ENCODE data around the gene PRRT1.

The PRRT1 gene

GRCh38 chr6:32112431-32112980 lies 39.2 kb downstream of the PRRT1 start:
- POLR2A ChIA-PET: no interaction called here
- CTCF ChIA-PET: no interaction called here
- no peak for TF ChIP-seq ZNF384 (IDR thresholded peaks at IDR 0.05)
- no peak for DNase-seq (ENCODE audit: extremely low spot score)

DNA sequence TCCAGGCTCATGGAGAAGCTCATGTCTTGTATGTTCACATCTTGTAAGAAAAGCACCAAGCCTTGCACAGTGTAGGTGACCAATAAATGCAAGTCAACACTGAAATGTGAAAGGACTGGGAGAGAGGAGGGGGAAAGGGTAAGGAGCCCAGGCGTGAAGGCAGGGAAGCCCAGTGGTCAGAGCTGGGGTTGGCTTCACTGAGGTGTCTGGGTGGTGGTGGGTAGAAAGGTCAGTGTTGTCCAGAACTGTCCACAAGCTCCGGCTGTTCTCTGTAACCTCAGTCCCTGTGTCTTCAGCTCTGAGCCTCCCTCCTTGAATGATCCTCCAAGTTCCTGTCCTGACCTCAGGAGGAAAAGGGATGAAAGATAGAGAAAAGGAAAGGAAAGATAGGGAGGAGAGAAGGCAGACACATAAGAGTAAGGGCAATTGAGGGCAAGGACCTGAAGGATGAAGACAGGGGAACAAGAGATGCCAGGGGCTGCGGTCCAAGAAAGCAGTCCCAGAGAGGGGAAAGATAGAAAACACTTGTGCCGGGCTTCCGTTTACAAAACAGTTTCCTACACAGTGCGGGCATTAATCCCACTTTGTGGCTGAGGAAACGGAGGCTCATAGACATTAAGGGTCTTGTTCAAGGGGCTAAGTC lies 40.2 kb downstream of the PRRT1 start:
- TF ChIP-seq SP1 (IDR thresholded peaks at IDR 0.05): no peak
- no peak for TF ChIP-seq LEF1 (IDR thresholded peaks at IDR 0.05; ENCODE audit: borderline replicate concordance)
- POLR2A ChIA-PET: no interaction called here
- CTCF ChIA-PET: interaction anchor here (1.0 kb wide), 1 partner anchor 84 kb away, joined by 3 read pairs; no protein-coding TSS in a partner anchor
- DNase-seq (ENCODE audit: extremely low spot score): no peak

DNA sequence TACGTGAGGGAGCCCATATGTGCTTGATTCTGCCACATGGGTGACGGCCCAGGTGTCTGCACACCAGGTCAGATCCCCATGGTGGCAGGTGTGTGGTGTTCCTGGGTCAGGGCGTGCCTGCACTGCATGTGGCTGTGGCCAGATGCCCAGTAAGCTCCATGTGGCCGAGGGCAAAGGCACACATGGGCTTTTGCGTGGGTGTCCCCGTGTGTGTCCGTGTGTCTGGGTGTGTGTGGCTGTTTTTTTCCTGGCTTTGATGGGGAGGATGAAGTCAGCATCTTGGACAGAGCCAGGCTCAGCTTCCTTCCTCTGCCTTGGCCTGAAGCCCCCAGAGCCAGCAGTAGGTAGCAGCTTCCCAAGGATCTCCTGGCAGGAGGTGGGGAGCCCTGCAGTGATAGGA lies 41.1 kb downstream of the PRRT1 start:
- TF ChIP-seq SUZ12 (IDR thresholded peaks at IDR 0.05): no peak
- DNase-seq (ENCODE audit: extremely low spot score): no peak
- CTCF ChIA-PET: interaction anchor here (0.9 to 2.6 kb wide), 3 partner anchors 8 to 85 kb away, joined by 3 to 14 read pairs (median 4); no protein-coding TSS in a partner anchor
- POLR2A ChIA-PET: interaction anchor here (0.7 to 1.4 kb wide), 2 partner anchors 18 to 85 kb away, joined by 3 to 7 read pairs; partner anchors contain the start of gene ATF6B

- ChIA-PET CTCF (interaction anchor here (0.9 to 2.6 kb wide), 2 partner anchors 9 kb away, joined by 4 to 14 read pairs; no protein-coding TSS in a partner anchor), POLR2A (interaction anchor here (1.4 kb wide), 1 partner anchor 19 kb away, joined by 7 read pairs; the partner anchor contains the start of gene ATF6B)
- DNase-seq (ENCODE audit: extremely low spot score): no peak
- TF ChIP-seq FOXM1 (IDR thresholded peaks at IDR 0.05; ENCODE audit: borderline replicate concordance): no peak
- no peak for TF ChIP-seq FOXK2 (IDR thresholded peaks at IDR 0.05)
- no peak for TF ChIP-seq HDGF (IDR thresholded peaks at IDR 0.05; ENCODE audit: borderline replicate concordance)
- TF ChIP-seq ARNT (IDR thresholded peaks at IDR 0.05): no peak
- no peak for TF ChIP-seq FOXA1 (IDR thresholded peaks at IDR 0.05)
- no peak for TF ChIP-seq NFRKB (IDR thresholded peaks at IDR 0.05)
- no peak for TF ChIP-seq SP1 (IDR thresholded peaks at IDR 0.05)
- TF ChIP-seq LEF1 (IDR thresholded peaks at IDR 0.05; ENCODE audit: borderline replicate concordance): no peak
- TF ChIP-seq ELF4 (IDR thresholded peaks at IDR 0.05): no peak
- no peak for TF ChIP-seq SUZ12 (IDR thresholded peaks at IDR 0.05)
Measured at GRCh38 chr6:32109765-32110160, 42.0 kb downstream of the PRRT1 start.

DNA sequence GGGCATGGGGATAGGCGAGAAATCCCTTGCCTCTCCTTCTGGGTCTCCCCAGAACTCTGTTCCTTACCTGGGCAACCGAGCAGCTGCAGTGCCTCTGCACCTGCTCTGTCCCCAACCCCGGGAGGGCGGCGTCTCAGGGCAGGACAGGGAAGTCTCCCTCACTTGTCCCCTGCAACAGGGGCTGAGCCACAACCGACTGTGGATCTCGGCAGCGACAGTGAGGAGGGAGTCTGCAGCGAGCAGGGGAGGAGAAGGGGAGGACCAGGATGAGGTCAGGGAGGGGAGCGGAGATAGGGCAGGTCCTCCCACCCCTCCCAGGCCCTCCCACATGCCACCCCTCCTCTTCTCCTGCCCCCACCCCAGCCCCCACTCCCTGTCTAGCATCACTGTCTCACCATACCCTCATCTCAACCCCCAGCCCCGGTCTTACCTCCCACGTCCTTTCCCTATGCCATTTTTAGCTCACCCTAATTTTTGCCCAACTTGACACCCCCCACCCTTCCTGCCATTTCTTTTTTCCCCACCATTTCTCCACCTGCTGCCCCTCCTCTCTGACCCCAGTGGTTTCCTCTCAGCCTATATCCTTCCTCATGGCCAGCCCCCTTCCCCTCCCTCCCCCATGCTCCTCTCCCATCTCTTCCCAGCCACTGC lies 42.5 kb downstream of the PRRT1 start, which contains the start of gene TNXB:
Gene TNXB (minus strand): TSS at position 225 of the 651 bp plus-strand sequence. CDS start 11,140 bp downstream, outside the sequence.
- ChIA-PET CTCF (interaction anchor here (2.6 kb wide), 1 partner anchor 9 kb away, joined by 14 read pairs; no protein-coding TSS in a partner anchor), POLR2A (interaction anchor here (1.4 kb wide), 1 partner anchor 19 kb away, joined by 7 read pairs; the partner anchor contains the start of gene ATF6B)
- no peak for TF ChIP-seq L3MBTL2 (conservative IDR thresholded peaks at IDR 0.05)
- TF ChIP-seq ELF4 (IDR thresholded peaks at IDR 0.05): no peak
- no peak for TF ChIP-seq BHLHE40 (IDR thresholded peaks at IDR 0.05; ENCODE audit: borderline replicate concordance)
- no peak for TF ChIP-seq CTBP1 (IDR thresholded peaks at IDR 0.05; ENCODE audit: borderline replicate concordance)
- TF ChIP-seq SP1 (IDR thresholded peaks at IDR 0.05): no peak
- no peak for TF ChIP-seq HDGF (IDR thresholded peaks at IDR 0.05; ENCODE audit: borderline replicate concordance)
- TF ChIP-seq NFRKB (IDR thresholded peaks at IDR 0.05): no peak
- TF ChIP-seq SUZ12 (IDR thresholded peaks at IDR 0.05): no peak
- no peak for TF ChIP-seq FOXM1 (IDR thresholded peaks at IDR 0.05; ENCODE audit: borderline replicate concordance)
- TF ChIP-seq ARNT (IDR thresholded peaks at IDR 0.05): no peak
- no peak for TF ChIP-seq LEF1 (IDR thresholded peaks at IDR 0.05; ENCODE audit: borderline replicate concordance)
- TF ChIP-seq FOXA1 (IDR thresholded peaks at IDR 0.05): no peak
- no peak for TF ChIP-seq PKNOX1 (IDR thresholded peaks at IDR 0.05)
- no peak for TF ChIP-seq FOXK2 (IDR thresholded peaks at IDR 0.05)
- no peak for TF ChIP-seq TARDBP (IDR thresholded peaks at IDR 0.05)
- no peak for DNase-seq (ENCODE audit: extremely low spot score)

DNA sequence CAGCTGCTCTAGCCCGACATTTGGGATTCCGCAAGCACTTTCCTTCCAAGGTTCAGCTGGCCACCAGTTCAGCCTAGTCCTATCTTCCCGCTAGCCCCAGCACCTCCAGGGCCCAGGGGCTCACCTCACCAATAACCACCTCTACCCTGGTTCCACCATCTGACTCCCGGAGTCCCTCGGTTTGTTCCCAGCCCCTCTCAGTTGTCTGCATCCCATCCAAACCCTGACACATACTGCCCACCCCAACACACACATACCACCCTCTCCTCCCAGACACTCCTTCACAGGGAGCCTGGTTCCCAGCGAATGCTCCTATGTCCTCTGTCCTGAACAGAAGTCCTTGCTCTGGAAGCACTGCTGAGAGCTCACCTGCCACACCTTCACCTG lies 43.0 kb downstream of the PRRT1 start:
- no peak for DNase-seq (ENCODE audit: extremely low spot score)
- ChIA-PET CTCF (interaction anchor here (2.6 kb wide), 1 partner anchor 10 kb away, joined by 14 read pairs; no protein-coding TSS in a partner anchor), POLR2A (no interaction called here)
- TF ChIP-seq ELF4 (IDR thresholded peaks at IDR 0.05): no peak

GRCh38 chr6:32108094-32108627 lies 43.6 kb downstream of the PRRT1 start:
- no peak for TF ChIP-seq NFRKB (IDR thresholded peaks at IDR 0.05)
- no peak for TF ChIP-seq ELF4 (IDR thresholded peaks at IDR 0.05)
- no peak for TF ChIP-seq ZNF384 (IDR thresholded peaks at IDR 0.05)
- TF ChIP-seq CTBP1 (IDR thresholded peaks at IDR 0.05; ENCODE audit: borderline replicate concordance): no peak
- TF ChIP-seq PKNOX1 (IDR thresholded peaks at IDR 0.05): no peak
- TF ChIP-seq HDGF (IDR thresholded peaks at IDR 0.05; ENCODE audit: borderline replicate concordance): no peak
- TF ChIP-seq L3MBTL2 (conservative IDR thresholded peaks at IDR 0.05): no peak
- TF ChIP-seq SP1 (IDR thresholded peaks at IDR 0.05): no peak
- TF ChIP-seq ARNT (IDR thresholded peaks at IDR 0.05): no peak
- no peak for TF ChIP-seq BHLHE40 (IDR thresholded peaks at IDR 0.05; ENCODE audit: borderline replicate concordance)
- TF ChIP-seq LEF1 (IDR thresholded peaks at IDR 0.05; ENCODE audit: borderline replicate concordance): no peak
- no peak for TF ChIP-seq FOXK2 (IDR thresholded peaks at IDR 0.05)
- TF ChIP-seq TARDBP (IDR thresholded peaks at IDR 0.05): no peak
- TF ChIP-seq FOXA1 (IDR thresholded peaks at IDR 0.05): no peak
- TF ChIP-seq FOXM1 (IDR thresholded peaks at IDR 0.05; ENCODE audit: borderline replicate concordance): no peak
- CTCF ChIA-PET: interaction anchor here (2.6 kb wide), 1 partner anchor 10 kb away, joined by 14 read pairs; no protein-coding TSS in a partner anchor
- peak; percentile 31 for DNase-seq (ENCODE audit: extremely low spot score)
- POLR2A ChIA-PET: no interaction called here

All from HEK293T (cell line).